ENCODE data around the gene ANKRD9.
"Not testable (repeated sequence)": the region's sequence is repeated elsewhere in the genome, so short reads cannot be mapped to it uniquely, and the experiment has no call there.

The ANKRD9 gene, protein sequence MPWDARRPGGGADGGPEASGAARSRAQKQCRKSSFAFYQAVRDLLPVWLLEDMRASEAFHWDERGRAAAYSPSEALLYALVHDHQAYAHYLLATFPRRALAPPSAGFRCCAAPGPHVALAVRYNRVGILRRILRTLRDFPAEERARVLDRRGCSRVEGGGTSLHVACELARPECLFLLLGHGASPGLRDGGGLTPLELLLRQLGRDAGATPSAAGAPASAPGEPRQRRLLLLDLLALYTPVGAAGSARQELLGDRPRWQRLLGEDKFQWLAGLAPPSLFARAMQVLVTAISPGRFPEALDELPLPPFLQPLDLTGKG

DNA sequence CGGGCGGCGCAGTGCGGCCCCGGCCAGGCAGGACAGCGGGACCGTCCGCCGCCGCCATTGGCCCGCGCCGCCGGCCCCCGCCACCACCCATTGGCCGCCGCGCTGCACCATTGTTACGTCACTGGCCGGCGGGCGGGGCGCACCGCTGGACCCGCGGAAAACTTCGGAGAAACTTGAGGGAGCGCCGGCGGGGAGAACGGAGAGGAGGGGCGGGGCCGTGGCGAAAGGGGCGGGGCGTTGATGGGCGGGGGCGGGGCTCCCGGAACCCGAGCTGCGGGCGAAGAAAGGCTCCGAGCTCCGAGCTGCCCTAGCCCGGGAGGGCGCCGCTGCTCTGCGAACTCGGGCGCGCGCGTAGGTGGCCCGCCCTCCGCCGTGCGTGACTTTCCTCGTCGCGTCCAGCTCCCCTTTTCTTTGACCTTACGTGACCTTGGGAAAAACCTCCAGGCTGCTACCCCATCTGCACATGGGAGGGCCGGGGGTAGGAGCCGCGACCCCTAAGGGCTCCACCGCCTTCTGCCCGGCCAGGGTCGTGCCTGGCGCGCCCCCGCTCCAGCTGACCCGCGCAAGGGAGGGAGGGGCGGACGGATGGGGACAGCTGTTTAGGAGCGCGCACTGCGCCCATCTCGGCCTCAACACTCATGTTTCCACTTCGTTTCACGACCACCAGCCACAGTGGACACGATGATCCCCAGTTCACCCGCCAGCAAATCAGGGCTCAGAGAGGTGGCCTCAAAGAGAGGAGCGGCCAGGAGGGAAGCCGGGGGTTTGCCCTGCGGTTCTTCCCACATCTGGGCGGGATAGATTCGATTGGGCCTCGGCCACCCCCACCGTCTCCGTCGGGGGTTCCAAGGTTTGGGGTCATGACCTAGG lies at the start of gene ANKRD9:
Gene ANKRD9, minus strand, starts transcription at position 31 of the 870 bp plus-strand sequence. CDS start 1,887 bp downstream, outside the sequence.
- peak; percentile 89 for DNase-seq

DNA sequence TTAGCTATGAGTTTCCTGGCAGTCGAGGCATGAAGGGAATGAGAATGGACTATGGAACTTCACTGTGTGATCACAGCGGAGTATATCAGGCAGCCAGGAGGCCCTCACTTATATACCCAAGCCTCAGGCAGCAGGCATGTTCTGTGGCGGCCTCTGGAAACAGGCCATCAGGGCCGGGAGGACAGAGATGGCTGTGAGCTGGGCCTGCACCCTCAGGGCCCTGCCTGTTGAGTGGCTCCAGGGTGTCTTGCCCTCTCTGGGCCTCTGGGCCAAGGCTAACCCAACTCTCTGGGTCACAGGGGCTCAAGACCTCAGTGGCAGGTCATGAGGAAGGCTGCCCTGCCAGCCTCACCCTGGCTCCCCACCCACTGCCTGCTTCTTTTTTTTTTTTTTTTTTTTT lies 49.0 kb upstream of the ANKRD9 start:
- DNase-seq = no peak

GRCh38 chr14:102557434-102558226 lies 48.1 kb upstream of the ANKRD9 start:
- no peak for DNase-seq

GRCh38 chr14:102556098-102556677 lies 46.6 kb upstream of the ANKRD9 start:
- DNase-seq = no peak

- DNase-seq = no peak
Observed at GRCh38 chr14:102554821-102555819, 45.5 kb upstream of the ANKRD9 start.

DNA sequence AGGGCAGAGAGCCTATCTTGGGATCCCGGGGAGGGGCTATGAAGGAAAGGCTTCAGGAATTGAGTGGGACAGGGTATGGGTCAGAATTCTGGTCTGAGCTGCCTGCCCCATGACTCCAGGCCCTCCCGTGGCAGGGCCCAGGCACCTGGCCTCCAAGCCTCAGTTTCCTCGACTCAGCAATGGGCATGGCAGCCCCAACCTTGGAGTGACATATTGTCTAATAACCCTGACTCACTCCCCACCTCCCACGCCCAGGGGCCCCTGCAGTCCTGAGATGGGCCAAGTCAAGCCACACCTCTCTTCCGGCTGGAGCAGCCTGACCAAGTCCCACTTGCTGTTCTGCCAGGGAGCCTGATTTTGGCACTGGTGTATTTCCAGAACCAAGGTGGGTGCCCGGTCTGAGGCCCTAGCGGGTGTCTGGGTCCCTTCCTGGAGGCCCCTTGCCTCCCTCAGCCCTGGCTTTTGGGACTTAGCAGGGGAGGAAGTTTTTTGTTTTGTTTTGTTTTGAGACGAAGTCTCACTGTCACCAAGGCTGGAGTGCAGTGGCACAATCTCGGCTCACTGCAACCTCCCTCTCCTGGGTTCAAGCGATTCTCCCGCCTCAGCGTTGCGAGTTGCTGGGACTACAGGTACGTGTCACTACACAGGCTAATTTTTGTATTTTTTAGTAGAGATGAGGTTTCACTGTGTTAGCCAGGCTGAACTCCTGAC lies 42.6 kb upstream of the ANKRD9 start:
- DNase-seq = no peak

GRCh38 chr14:102550927-102551401 lies 41.4 kb upstream of the ANKRD9 start:
- not testable (repeated sequence) for DNase-seq

DNA sequence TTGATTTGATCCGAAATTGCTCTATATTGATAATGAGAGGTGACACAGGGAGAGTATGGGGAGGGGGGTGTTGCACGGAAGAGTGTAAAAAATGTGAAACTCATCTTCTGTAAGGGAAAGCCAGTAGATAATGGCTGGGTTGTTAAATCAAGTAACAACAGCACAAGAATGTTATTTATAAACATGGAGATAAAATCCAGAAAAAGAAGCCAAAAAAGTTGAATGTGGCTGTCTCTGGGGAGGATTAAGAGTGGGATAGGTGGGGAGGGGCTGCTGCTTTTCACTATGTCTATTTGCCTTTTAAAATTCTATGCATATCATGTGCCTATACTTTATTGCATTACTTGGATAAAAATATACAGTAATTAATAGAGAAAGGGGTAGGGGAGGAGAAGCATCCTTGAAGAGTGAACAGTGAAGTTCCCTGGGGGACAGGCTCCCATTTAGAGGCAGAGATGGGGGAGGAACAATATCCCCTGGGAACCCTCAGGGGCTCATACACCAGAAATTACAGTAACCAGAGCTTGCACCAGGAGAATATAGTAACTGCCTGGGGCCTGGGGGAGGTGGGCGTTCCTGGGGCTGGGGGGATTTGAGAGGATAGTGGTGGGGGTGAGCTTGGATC lies 39.2 kb upstream of the ANKRD9 start:
- no peak for DNase-seq

- DNase-seq = no peak
Observed at GRCh38 chr14:102545461-102546265, 36.1 kb upstream of the ANKRD9 start.

DNA sequence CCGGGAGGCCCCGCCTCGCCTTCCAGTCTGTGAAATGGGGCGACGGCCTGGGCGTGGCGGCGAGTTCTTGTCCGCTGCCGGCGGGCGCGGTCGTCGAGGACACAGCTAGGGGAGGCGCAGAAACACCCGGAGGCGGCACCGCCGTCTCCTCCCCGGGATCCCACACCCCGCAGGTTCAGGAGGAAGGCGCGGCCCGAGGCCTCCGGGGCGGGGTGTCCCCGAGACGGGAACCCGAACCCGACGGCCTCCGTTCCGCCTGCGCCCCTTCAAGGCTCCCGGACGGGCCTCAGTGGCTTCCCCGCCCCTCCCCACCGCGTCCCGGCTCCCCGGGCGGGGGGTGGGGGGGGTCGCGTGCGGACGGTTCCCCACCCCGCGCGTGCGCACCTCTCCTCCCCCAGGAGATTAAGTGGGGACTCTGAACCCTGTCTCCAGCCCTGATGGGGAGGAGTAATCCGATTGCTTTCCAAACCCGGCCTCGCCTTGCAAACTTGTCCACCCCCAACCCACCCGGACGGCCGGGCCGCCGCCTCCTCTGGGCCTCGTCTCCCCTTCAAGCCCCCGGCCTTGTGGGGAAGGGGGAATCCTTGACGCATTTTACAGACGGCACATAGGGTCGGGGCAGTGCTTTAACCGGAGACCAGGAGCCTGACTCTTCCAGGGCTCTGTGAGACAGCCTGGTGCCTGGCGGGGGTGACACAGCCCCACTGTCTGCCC lies 35.3 kb upstream of the ANKRD9 start:
- no peak for DNase-seq

GRCh38 chr14:102544046-102544746 lies 34.6 kb upstream of the ANKRD9 start:
- DNase-seq = no peak

- DNase-seq = no peak
Observed at GRCh38 chr14:102541771-102542170, 32.2 kb upstream of the ANKRD9 start.

- not testable (repeated sequence) for DNase-seq
Observed at GRCh38 chr14:102541029-102541491, 31.5 kb upstream of the ANKRD9 start.

- no peak for DNase-seq
Observed at GRCh38 chr14:102540315-102541028, 30.9 kb upstream of the ANKRD9 start.

GRCh38 chr14:102539544-102540314 lies 30.2 kb upstream of the ANKRD9 start:
- DNase-seq = no peak

Measured in Kasumi-1 (cell line).